K562 (cell line): ENCODE measurements around the gene PRMT3. TPM values are rescaled to one million over a fixed set of nuclear protein-coding genes. Genes with fewer than 3 reads are reported as not detected.

Source experiments
- CEBPG ChIP-seq, 3 experiments: fragments of 200-800 bp in 1 of 3; sonication (Bioruptor generic) in 1 of 3; sonication (generic) in 1 of 3; formaldehyde crosslinking in 1 of 3; IDR thresholded peaks in 2 of 3; conservative IDR thresholded peaks in 1 of 3; 2 replicates each; pipeline versions ENCODE4 v1.6.1 to v1.8.0; 2016 to 2022; ENCODE audit warnings: missing compliant biosample characterization in 2 of 3, missing genetic modification characterization in 2 of 3, mild to moderate bottlenecking in 1 of 3, missing genetic modification reagents in 1 of 3
- MTA3 ChIP-seq: fragments of 450-650 bp; formaldehyde crosslinking; IDR thresholded peaks from 2 replicates; pipeline ENCODE4 v1.6.1; 2017; ENCODE audit warnings: mild to moderate bottlenecking, borderline replicate concordance
- SRF ChIP-seq, 2 experiments: fragments of 250-450, 450-650 bp in 1 of 2; sonication (Bioruptor Pico) in 1 of 2; sonication (generic) in 1 of 2; formaldehyde crosslinking; IDR thresholded peaks; 2 replicates each; pipeline versions ENCODE4 v1.5.0 to v1.5.1; 2020 to 2022; ENCODE audit warnings: mild to moderate bottlenecking in 1 of 2, missing genetic modification reagents in 1 of 2
- polyA plus RNA-seq, 8 experiments: library from polyadenylated mRNA; depleted of rRNA in 4 of 8; stranded (reverse) in 5 of 8; unstranded in 3 of 8; fragments of >200 nt; fragmentation: Nextera tagmentation in 2 of 8; fragmentation: Illumina TruSeq in 1 of 8; extraction: Ambion mirVana in 2 of 8; extraction: Trizol in 1 of 8; gene quantifications; 2 replicates each; pipeline versions ENCODE4 v1.2.1 to v1.2.3, GENCODE V29; 2011 to 2014; ENCODE audit warnings: inconsistent platforms in 1 of 8, missing spikeins in 1 of 8
- total RNA-seq, 7 experiments: library from RNA; depleted of rRNA in 6 of 7; stranded (reverse); fragments of >200 nt in 6 of 7; fragmentation: Illumina TruSeq in 2 of 7; extraction: Trizol in 2 of 7; gene quantifications; 2 replicates each; pipeline versions ENCODE4 v1.2.1 to v1.2.3, GENCODE V29; 2011 to 2021; ENCODE audit warnings: low replicate concordance in 1 of 7
- TF ChIP-seq, protein P1 (sequence below), 2 experiments: fragments of 450-650 bp; formaldehyde crosslinking in 1 of 2; IDR thresholded peaks; 2 replicates each; pipeline versions ENCODE4 v1.4.0 to v1.6.1; 2014 to 2020; ENCODE audit warnings: mild to moderate bottlenecking in 2 of 2, borderline replicate concordance in 1 of 2, low read depth in 1 of 2
- TF ChIP-seq, protein P2 (sequence below): fragments of 450-650 bp; IDR thresholded peaks from 2 replicates; pipeline ENCODE4 v1.6.1; 2017; ENCODE audit warnings: mild to moderate bottlenecking, moderate library complexity
- TF ChIP-seq, protein P3 (sequence below): fragments of 250-450 bp; sonication (Bioruptor Pico); IDR thresholded peaks from 2 replicates; pipeline ENCODE4 v1.5.0; 2021
- TF ChIP-seq, protein P4 (sequence below): sonication (generic); formaldehyde crosslinking; IDR thresholded peaks from 2 replicates; pipeline ENCODE4 v1.8.0; 2023; ENCODE audit warnings: mild to moderate bottlenecking, missing genetic modification reagents
- TF ChIP-seq, protein P5 (sequence below), 2 experiments: fragments of 450-650 bp; IDR thresholded peaks; 2 replicates each; pipeline ENCODE4 v1.6.1; 2016
- TF ChIP-seq, protein P6 (sequence below): fragments of 250-450 bp; sonication (Bioruptor Pico); IDR thresholded peaks from 2 replicates; pipeline ENCODE4 v1.4.0; 2020; ENCODE audit warnings: mild to moderate bottlenecking, moderate library complexity, borderline replicate concordance

The PRMT3 gene
- total and polyA plus RNA-seq, 9 of the 15 experiments (the other 6 are each of a cell fraction or from before 2014, with no cell fraction given): 24.0 to 62.1 (median 44.7) TPM

DNA sequence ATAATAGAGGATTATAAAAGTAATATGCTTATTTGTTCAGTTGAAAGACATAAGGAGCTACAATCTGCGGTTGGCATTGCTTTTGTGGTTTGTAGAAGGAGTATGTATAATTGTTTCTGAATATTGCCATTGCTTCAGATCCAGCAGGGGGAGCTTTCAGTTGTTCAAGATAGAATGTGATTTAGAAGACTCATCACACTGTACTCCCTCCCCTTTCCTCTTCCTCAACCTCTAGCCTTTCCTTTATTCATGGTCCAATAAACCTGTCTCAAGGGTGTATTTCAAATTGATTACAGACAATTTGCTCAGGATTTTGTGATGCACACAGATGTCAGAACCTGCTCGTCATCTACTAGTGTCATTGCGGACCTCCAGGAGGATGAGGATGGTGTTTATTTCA lies 9.8 kb downstream of the PRMT3 start (continued):
- TF ChIP-seq, protein P1, sequence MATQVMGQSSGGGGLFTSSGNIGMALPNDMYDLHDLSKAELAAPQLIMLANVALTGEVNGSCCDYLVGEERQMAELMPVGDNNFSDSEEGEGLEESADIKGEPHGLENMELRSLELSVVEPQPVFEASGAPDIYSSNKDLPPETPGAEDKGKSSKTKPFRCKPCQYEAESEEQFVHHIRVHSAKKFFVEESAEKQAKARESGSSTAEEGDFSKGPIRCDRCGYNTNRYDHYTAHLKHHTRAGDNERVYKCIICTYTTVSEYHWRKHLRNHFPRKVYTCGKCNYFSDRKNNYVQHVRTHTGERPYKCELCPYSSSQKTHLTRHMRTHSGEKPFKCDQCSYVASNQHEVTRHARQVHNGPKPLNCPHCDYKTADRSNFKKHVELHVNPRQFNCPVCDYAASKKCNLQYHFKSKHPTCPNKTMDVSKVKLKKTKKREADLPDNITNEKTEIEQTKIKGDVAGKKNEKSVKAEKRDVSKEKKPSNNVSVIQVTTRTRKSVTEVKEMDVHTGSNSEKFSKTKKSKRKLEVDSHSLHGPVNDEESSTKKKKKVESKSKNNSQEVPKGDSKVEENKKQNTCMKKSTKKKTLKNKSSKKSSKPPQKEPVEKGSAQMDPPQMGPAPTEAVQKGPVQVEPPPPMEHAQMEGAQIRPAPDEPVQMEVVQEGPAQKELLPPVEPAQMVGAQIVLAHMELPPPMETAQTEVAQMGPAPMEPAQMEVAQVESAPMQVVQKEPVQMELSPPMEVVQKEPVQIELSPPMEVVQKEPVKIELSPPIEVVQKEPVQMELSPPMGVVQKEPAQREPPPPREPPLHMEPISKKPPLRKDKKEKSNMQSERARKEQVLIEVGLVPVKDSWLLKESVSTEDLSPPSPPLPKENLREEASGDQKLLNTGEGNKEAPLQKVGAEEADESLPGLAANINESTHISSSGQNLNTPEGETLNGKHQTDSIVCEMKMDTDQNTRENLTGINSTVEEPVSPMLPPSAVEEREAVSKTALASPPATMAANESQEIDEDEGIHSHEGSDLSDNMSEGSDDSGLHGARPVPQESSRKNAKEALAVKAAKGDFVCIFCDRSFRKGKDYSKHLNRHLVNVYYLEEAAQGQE (IDR thresholded peaks at IDR 0.05; ENCODE audit: borderline replicate concordance): peak; percentile 15; the same call in 1 of the 2 replicates
- TF ChIP-seq, protein P1 (CRISPR knock-in tag; IDR thresholded peaks at IDR 0.05; ENCODE audit: low read depth): no peak
- TF ChIP-seq, protein P2, sequence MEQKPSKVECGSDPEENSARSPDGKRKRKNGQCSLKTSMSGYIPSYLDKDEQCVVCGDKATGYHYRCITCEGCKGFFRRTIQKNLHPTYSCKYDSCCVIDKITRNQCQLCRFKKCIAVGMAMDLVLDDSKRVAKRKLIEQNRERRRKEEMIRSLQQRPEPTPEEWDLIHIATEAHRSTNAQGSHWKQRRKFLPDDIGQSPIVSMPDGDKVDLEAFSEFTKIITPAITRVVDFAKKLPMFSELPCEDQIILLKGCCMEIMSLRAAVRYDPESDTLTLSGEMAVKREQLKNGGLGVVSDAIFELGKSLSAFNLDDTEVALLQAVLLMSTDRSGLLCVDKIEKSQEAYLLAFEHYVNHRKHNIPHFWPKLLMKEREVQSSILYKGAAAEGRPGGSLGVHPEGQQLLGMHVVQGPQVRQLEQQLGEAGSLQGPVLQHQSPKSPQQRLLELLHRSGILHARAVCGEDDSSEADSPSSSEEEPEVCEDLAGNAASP: no peak
- TF ChIP-seq, protein P3, sequence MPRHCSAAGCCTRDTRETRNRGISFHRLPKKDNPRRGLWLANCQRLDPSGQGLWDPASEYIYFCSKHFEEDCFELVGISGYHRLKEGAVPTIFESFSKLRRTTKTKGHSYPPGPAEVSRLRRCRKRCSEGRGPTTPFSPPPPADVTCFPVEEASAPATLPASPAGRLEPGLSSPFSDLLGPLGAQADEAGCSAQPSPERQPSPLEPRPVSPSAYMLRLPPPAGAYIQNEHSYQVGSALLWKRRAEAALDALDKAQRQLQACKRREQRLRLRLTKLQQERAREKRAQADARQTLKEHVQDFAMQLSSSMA (CRISPR knock-in tag): no peak
- TF ChIP-seq MTA3: no peak
- TF ChIP-seq SRF (CRISPR knock-in tag; IDR thresholded peaks at IDR 0.05): no peak
- TF ChIP-seq, protein P4, sequence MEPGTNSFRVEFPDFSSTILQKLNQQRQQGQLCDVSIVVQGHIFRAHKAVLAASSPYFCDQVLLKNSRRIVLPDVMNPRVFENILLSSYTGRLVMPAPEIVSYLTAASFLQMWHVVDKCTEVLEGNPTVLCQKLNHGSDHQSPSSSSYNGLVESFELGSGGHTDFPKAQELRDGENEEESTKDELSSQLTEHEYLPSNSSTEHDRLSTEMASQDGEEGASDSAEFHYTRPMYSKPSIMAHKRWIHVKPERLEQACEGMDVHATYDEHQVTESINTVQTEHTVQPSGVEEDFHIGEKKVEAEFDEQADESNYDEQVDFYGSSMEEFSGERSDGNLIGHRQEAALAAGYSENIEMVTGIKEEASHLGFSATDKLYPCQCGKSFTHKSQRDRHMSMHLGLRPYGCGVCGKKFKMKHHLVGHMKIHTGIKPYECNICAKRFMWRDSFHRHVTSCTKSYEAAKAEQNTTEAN (CRISPR knock-in tag): no peak
- TF ChIP-seq, protein P5, sequence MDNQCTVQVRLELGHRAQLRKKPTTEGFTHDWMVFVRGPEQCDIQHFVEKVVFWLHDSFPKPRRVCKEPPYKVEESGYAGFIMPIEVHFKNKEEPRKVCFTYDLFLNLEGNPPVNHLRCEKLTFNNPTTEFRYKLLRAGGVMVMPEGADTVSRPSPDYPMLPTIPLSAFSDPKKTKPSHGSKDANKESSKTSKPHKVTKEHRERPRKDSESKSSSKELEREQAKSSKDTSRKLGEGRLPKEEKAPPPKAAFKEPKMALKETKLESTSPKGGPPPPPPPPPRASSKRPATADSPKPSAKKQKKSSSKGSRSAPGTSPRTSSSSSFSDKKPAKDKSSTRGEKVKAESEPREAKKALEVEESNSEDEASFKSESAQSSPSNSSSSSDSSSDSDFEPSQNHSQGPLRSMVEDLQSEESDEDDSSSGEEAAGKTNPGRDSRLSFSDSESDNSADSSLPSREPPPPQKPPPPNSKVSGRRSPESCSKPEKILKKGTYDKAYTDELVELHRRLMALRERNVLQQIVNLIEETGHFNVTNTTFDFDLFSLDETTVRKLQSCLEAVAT (IDR thresholded peaks at IDR 0.05): no peak
- TF ChIP-seq, protein P6, sequence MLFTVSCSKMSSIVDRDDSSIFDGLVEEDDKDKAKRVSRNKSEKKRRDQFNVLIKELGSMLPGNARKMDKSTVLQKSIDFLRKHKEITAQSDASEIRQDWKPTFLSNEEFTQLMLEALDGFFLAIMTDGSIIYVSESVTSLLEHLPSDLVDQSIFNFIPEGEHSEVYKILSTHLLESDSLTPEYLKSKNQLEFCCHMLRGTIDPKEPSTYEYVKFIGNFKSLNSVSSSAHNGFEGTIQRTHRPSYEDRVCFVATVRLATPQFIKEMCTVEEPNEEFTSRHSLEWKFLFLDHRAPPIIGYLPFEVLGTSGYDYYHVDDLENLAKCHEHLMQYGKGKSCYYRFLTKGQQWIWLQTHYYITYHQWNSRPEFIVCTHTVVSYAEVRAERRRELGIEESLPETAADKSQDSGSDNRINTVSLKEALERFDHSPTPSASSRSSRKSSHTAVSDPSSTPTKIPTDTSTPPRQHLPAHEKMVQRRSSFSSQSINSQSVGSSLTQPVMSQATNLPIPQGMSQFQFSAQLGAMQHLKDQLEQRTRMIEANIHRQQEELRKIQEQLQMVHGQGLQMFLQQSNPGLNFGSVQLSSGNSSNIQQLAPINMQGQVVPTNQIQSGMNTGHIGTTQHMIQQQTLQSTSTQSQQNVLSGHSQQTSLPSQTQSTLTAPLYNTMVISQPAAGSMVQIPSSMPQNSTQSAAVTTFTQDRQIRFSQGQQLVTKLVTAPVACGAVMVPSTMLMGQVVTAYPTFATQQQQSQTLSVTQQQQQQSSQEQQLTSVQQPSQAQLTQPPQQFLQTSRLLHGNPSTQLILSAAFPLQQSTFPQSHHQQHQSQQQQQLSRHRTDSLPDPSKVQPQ: no peak
- TF ChIP-seq CEBPG (CRISPR knock-in tag; IDR thresholded peaks at IDR 0.05): no peak
- TF ChIP-seq CEBPG (tag; conservative IDR thresholded peaks at IDR 0.05 in 1 of 2, IDR thresholded peaks at IDR 0.05 in 1 of 2): no peak
